HG02571 (cell line): Measurements from ENCODE around the gene NPM3.

Experiments used
- ATAC-seq: cut with Tn5 transposase; IDR thresholded peaks from one replicate; pipeline ENCODE4 v1.9.1; 2021; ENCODE audit warnings: mild to moderate bottlenecking, moderate library complexity; ENCODE audit not compliant: unreplicated experiment

The NPM3 gene

DNA sequence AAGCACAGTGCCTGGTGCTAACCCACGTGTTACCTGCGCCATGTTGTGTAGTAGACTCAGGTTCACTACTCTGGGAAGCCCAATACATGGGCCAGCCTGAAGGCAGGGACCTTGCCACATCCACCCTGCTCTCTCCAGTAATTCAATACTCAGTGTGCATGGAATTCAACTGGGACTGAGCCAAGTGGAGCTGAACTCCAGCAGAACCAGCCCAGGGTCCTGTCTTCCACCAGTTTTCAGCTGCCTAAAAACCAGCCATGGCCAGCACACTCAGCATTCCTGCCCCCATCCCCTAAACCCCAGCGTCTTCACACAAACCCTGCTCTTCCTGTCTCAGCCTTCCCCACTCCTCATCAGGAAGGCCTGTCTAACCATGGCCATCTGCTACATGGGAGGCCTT lies 22.7 kb downstream of the NPM3 start:
- ATAC-seq, result no peak

- ATAC-seq, result no peak
These were observed 23.7 kb downstream of the NPM3 start for GRCh38 chr10:101759309-101760247.

- no peak for ATAC-seq
These were observed 24.4 kb downstream of the NPM3 start for GRCh38 chr10:101758858-101759257.

- ATAC-seq, result no peak
These were observed 31.0 kb downstream of the NPM3 start for GRCh38 chr10:101752241-101752640.

GRCh38 chr10:101749047-101750016 lies 33.9 kb downstream of the NPM3 start:
- ATAC-seq, result no peak

- no peak for ATAC-seq
These were observed 34.8 kb downstream of the NPM3 start for GRCh38 chr10:101748496-101748895.

DNA sequence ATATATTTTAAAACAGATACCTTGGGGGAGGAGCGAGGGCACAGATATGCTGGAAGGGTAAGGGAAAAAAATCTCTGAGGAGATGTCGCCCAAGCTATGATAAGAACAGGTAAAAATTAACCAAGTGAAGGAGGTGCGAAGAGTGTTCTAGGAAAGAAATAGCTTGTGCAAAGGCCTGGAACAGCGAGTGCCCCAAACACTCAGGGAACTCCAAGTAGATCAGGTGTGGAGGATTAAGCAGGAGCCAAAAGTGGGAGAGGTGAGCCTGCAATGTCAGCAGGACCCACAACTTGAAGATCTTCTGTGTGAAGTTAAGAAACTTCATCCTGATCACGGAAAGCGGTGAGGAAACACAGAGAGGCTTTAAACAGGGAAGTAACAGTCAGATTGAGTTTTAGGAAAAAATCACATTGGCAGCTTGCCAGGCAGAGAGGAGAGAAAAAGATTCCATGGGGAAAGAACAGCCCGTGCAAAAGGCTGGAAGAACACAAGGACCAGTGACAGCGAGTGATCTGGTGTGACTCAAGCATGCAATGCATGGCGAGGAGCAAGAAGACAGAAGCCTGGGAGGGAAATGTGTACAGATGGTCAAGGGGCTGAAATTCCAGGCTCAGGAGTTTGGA lies 38.1 kb downstream of the NPM3 start:
- no peak for ATAC-seq

DNA sequence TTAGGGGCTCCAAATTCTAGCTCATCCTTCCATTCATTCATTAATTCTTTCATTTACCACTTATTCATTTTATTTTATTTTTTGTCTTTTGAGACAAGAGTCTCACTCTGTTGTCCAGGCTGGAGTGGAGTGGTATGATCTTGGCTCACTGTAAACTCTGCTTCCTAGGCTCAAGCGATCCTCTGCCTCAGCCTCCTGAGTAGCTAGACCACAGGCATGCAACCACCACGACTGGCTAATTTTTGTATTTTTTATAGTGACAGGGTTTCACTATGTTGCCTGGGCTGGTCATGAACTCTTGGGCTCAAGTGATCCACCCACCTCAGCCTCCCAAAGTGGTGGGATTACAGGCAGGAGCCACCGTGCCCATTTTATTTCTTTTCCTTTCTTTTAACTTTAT lies 39.0 kb downstream of the NPM3 start:
- no peak for ATAC-seq

- ATAC-seq, result no peak
These were observed 41.3 kb downstream of the NPM3 start for GRCh38 chr10:101741938-101742337.

DNA sequence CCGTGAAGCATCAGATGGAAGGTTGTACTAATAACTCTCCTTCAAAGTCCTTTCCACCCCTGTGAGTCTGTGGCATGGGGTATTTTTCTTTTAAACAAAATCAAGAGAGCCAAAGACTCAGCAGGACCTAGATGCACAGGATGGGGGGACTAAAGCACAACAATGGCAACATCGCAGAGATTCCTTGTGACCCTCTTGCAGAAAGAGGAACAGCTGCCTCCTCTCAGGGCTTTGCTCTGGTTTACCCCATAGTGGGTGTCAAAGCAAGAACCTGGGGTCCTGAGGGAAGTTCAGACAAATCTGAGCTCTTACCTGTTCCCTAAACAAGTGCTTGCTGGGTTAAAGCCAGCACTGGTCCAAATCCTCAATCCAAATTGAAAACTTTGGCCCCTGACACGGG lies 46.6 kb downstream of the NPM3 start:
- no peak for ATAC-seq

DNA sequence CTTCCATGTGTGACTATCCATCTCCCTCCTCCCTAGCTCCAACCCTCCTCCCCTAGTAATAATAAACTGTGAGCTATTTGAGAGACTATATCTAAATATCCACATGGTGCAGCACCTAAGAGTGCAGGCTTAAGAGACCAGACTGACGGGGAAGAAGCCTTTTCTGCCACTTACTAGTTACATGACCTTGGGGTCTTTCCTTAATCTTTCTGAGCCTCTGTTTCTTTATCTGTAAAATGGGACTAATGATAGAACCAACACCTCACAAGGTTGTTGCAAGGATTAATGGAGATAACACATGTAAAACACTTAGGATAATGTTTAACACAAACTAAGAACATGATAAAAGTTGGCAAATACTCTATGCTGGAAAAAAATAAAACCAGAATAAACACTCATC lies 51.1 kb downstream of the NPM3 start:
- no peak for ATAC-seq
